Measurements from ENCODE around the gene C11orf58.

Gene C11orf58

DNA sequence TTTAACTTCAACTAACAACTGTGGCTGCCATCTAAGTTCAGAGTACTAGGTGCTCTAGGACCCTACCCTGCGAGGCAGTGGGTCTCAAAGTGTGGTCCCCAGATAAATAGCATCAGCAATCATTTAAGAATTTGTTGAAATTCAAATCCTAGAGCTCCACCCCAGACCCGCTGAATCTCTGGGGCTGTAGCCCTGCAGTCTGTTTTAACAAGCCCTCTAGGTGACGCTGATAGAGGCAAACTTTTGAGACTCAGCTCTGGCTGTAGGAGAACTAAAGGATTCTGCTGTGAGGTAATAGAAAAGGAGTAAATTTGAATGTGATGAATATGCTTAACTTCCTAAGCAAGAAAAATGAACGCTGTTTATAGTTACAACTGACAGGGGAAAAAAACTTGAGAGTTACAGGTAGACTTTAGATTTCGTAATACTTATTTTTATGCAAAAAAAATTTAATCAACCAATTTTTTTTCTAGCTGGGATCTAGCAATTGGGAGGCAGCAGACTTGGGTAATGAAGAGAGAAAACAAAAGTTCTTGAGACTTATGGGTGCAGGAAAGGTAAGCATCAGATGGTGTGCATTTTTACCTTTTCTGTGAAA lies 5.8 kb downstream of the C11orf58 start:
- H3K27ac Mint-ChIP-seq: no peak overlapping the region
- H3K9me3 Mint-ChIP-seq: no peaks in the 10 kb centered on the region
- no peaks in the 10 kb centered on the region for H3K27me3 Mint-ChIP-seq (ENCODE audit: low read depth)
- H3K36me3 Mint-ChIP-seq (ENCODE audit: low read depth): peaks cover 70% of the 10 kb centered on the region
- no peak overlapping the region for H3K4me3 Mint-ChIP-seq
- no peak for TF ChIP-seq CTCF (IDR thresholded peaks at IDR 0.05; ENCODE audit: unreplicated experiment in 3 of 3)
- H3K4me1 Mint-ChIP-seq: peaks cover 39% of the 10 kb centered on the region

DNA sequence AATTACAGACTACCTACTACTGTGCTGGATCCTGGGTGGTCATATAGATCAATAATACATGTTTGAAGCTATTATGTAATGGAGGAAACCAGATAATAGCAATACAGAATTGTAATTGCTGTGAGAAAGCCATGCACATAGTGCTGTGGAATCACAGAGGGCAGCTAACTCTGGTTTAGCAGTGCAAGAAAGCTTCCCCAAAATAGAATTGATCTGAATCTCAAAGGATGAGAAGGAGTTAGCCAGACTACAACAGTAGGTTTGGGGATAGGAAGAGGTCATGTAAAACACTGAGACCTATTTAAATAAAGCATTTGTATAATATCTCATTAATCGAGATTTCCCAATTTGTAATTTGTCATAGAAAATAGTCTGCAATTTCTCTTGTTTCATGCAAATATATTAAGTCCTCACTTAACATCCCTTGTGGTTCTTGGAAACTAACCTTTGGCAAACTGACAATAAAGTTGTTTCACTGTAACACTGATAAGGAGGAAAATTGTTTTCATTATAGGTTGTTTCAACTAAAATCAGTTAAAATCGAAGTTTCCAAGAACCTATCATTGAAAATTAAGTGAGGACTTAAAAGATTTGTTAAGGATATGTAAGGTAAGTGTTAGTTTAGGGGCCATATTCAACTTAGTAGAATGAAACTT lies 7.6 kb downstream of the C11orf58 start:
- no peaks in the 10 kb centered on the region for H3K9me3 Mint-ChIP-seq
- no peak overlapping the region for H3K4me3 Mint-ChIP-seq
- H3K4me1 Mint-ChIP-seq: peaks cover 38% of the 10 kb centered on the region
- no peaks in the 10 kb centered on the region for H3K27me3 Mint-ChIP-seq (ENCODE audit: low read depth)
- no peak overlapping the region for H3K27ac Mint-ChIP-seq
- peaks cover 87% of the 10 kb centered on the region for H3K36me3 Mint-ChIP-seq (ENCODE audit: low read depth)
- TF ChIP-seq CTCF (IDR thresholded peaks at IDR 0.05; ENCODE audit: unreplicated experiment in 3 of 3): no peak

GRCh38 chr11:16749092-16749491 lies 10.6 kb downstream of the C11orf58 start:
- Mint-ChIP-seq H3K27ac (no peak overlapping the region), H3K27me3 (ENCODE audit: low read depth) (no peaks in the 10 kb centered on the region)
- no peak for TF ChIP-seq CTCF (IDR thresholded peaks at IDR 0.05; ENCODE audit: unreplicated experiment in 3 of 3)

GRCh38 chr11:16749666-16750065 lies 11.2 kb downstream of the C11orf58 start:
- peaks cover 89% of the 10 kb centered on the region for H3K36me3 Mint-ChIP-seq (ENCODE audit: low read depth)
- no peaks in the 10 kb centered on the region for H3K9me3 Mint-ChIP-seq
- H3K4me1 Mint-ChIP-seq: peaks cover 17% of the 10 kb centered on the region
- no peak for TF ChIP-seq CTCF (IDR thresholded peaks at IDR 0.05; ENCODE audit: unreplicated experiment in 3 of 3)
- H3K27ac Mint-ChIP-seq: no peak overlapping the region
- H3K4me3 Mint-ChIP-seq: no peak overlapping the region
- H3K27me3 Mint-ChIP-seq (ENCODE audit: low read depth): no peaks in the 10 kb centered on the region

More at GRCh38 chr11:16749092-16749491, 10.6 kb downstream of the C11orf58 start:
- H3K4me1 Mint-ChIP-seq: peaks cover 23% of the 10 kb centered on the region
- H3K9me3 Mint-ChIP-seq: no peaks in the 10 kb centered on the region
- H3K36me3 Mint-ChIP-seq (ENCODE audit: low read depth): peaks cover 91% of the 10 kb centered on the region
- H3K4me3 Mint-ChIP-seq: no peak overlapping the region

DNA sequence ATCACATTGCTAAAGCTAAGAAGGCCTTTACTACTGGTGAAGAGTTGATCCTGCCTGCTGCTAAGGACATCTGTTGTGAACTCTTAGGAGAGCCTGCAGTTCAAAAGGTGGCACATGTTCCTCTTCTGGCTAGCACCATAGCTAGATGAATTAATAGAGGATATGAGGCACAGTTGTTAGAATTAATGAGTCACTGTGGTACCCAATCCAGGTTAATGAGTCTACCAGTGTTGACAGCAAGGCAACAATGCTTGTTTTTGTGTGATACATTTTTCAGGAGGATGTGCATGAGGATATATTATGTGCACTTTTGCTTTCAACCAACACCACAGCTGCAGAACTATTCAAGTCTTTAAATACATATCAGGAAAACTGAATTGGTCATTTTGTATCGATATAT lies 12.0 kb downstream of the C11orf58 start:
- no peaks in the 10 kb centered on the region for H3K27me3 Mint-ChIP-seq (ENCODE audit: low read depth)
- peaks cover 84% of the 10 kb centered on the region for H3K36me3 Mint-ChIP-seq (ENCODE audit: low read depth)
- TF ChIP-seq CTCF (IDR thresholded peaks at IDR 0.05; ENCODE audit: unreplicated experiment in 3 of 3): no peak
- H3K4me3 Mint-ChIP-seq: no peak overlapping the region
- H3K4me1 Mint-ChIP-seq: peaks cover 10% of the 10 kb centered on the region
- H3K27ac Mint-ChIP-seq: no peak overlapping the region
- H3K9me3 Mint-ChIP-seq: no peaks in the 10 kb centered on the region
